Brain pericyte (primary cell): Measurements from ENCODE around the gene MFAP2.

Experiments used
- DNase-seq: peaks from one replicate; pipeline ENCODE4 v3.0.0-alpha.2; 2012; ENCODE audit warnings: low read depth, low spot score

MFAP2 gene

DNA sequence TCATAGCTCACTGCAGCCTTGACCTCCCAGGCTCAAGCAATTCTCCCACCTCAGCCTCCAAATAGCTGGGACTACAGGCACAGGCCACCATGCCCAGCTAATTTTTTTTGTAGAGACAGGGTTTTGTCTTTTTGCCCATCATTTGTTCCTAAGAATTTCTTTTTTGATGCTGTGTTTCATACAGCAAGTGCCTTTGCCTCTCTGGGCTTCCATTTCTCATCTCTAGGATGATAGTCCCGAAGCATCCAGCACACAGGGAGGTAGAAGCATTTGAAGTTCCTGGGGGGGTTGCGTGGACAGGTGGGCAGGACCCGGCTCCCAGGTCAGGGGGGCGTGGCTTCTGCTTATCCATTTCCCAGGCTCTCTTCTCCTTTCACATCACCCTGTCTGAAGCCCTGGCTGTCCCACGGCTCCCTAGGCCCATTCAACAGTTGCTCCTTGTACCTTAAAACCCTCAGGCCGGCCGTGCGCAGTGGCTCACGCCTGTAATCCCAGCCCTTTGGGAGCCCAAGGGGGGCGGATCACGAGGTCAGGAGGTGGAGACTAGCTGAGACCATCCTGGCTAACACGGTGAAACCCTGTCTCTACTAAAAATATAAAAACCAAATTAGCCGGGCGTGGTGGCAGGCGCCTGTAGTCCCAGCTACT lies 27.9 kb upstream of the MFAP2 start:
- DNase-seq, result no peak

DNA sequence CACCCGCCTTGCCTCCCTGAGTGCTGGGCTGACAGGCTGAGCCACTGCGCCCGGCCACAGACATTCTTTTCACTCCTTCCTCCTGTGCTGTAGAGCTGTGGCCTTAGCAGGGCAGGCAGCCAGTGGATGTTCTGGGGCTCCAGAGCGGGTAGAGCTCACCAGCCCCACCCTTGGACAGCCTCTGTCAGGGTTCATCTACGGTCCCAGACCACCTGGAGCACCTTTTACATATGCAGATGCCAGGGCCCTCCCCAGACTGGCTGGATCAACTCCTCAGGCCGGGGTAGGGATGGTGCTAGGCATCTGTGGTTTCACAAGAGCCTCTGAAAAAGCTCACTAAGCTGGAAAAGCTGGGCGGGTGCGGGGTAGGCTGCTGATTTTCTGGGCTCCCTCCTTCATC lies 26.7 kb upstream of the MFAP2 start:
- no peak for DNase-seq

DNA sequence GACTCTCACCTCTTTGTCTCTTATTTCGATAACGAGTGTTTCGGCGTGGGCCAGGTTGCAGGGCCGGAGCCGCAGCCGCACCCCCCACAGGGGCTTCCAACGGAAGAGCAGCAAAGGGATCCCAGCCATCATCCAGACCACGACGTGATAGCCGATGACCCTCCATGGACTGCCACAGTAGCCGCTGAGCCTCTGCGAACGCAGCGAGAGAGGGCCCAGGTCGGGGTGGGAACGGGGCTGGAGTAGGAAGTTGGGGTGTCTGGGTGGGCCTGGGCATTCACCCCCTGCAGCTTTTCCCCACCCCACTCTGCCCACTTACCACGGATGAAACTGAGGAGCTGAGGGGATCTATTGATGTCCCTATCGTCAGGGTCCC lies 24.9 kb upstream of the MFAP2 start:
- DNase-seq, result no peak

DNA sequence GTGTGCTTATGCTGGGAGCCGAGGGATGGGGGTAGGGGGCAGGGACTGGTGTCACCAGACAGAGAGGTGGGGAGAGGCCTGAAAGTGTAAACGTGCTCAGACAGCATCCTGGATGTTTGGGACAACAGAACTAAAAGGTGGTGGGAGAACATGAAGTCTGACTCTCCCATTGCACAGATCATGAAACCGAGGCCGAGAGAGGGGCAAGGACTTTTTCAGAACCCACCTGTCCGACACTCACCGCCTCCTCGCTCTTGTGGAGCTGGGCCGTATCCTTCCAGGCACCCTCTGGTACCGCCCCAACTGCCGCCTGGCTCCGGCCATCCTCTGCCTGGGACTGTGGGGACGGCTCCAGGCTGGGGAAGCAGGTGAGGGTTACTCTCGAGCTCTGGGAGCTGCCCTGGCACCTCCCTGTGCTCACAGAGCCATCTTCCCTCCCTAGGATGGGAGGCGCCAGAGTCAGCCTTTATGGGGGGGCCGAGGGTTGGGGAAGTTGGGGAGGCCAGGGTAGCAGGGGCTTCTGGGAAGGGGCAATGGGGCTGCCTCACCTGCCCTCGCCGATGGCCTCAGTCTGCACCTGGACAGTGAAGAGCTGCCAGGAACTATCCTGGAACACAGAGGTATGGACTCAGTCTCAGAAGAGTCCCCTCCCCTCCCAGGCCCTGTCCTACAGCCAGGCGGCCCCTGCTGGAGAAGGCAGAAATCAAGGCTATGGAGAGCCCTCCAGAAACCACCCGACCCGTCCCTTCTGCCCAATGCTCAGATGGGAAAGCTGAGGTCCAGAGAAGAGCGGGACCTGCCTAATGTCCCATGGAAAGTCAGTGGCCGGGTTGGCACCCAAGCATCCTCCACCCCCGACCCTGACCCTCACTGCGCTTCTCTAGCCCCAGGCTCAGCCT lies 24.3 kb upstream of the MFAP2 start:
- no peak for DNase-seq

GRCh38 chr1:17002524-17002902 lies 22.1 kb upstream of the MFAP2 start:
- no peak for DNase-seq

- no peak for DNase-seq
These were observed 21.5 kb upstream of the MFAP2 start for GRCh38 chr1:17001760-17002523.

DNA sequence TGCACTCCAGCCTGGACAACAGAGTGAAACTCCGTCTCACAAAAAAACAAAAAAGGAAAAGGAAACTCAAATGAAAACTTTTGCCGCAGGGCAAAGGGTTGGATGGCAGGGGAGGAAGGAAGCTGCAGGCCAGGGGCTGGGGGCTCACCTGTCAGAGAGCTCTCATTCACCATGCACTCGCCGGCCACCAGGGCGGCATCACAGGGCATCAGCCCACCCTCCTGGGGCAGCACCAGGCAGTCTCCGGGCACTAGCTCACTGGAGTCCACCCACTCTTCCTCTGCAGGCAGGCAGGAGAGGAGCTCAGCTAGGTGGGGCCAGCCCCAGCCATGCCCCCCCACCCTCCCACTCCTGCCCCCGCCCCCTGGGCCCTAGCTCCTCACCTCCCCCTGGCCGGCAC lies 19.4 kb upstream of the MFAP2 start:
- DNase-seq, result no peak

GRCh38 chr1:16998589-16998988 lies 18.2 kb upstream of the MFAP2 start:
- DNase-seq, result no peak

DNA sequence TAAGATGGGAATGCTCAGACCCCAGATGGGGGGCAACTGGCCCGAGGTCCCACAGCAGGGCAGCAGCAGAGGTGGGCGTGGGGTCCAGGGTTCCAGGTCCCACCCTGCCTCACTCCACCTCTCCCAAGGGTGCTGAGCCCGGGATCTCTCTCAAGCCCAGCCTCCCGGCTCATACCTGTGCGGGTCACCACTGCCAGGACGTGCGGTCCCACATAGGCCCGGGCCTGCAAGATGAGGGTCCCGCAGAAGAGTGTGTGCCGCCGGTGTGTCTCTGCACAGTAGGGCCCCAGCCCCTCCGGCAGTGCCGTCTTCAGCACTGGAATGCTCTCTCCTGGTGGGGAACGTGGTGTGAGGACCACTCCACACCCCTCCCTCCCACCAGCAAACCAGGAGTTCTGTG lies 16.4 kb upstream of the MFAP2 start:
- no peak for DNase-seq

DNA sequence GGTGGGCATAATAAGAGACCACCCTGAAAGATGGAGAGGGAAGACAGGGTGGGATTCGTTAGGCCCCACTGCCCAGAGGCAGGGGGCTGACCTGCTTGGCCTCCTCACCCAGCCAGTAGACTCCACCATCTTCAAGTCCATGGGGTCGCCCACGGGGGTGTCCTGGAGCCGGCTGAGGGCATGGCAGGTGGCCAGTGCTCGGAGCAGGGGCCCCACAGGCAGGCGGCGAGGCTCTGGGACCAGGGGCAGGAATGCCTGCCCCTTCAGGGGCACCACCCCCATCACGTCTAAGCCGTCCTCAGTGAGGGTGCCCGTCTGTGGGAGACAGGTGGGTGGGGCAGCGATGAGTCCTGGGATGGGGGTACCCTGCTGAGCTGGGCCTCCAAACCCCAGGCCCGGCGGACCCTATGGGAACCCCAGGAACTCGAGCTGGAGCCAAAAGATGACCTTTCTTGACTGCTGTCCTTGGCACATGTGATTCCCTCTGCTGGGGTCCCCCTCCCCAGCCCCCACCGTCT lies 13.2 kb upstream of the MFAP2 start:
- DNase-seq, result no peak

DNA sequence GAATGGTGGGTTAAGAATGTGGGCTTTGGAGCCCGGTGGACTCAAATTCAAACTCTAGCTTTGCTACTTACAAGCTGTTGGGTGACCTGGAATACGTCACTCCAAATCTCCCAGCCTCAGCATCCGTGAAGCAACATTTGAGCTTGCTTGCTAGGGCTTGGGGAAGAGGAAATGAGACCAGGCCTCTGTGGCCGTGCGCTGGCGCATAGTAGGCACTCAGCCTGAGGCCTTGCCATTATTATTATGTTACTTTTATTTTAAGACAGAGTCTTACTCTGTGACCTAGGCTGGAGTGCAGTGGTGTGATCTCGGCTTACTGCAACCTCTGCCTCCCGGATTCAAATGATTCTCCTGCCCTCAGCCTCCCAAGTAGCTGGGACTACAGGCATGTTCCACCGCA lies 12.3 kb upstream of the MFAP2 start:
- no peak for DNase-seq

DNA sequence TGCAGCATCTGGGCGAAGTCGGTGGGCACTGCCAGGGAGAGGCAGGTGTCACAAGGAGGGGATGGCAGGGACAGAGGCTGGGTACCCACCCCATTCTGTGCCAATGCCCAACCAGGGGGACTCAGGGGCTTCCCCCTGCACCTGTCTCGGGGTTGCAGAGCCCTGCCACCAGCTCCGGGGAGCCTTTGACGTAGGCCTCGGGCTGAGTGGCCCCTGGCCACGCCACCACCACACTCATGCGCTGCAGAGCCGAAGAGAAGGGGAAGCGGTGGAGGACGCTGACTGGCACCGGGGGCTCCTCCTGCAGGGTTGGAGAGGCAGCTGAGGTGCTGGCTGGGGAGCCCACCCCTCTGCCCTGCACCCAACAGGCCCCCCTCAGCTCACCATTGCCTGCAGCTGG lies 11.7 kb upstream of the MFAP2 start:
- no peak for DNase-seq

DNA sequence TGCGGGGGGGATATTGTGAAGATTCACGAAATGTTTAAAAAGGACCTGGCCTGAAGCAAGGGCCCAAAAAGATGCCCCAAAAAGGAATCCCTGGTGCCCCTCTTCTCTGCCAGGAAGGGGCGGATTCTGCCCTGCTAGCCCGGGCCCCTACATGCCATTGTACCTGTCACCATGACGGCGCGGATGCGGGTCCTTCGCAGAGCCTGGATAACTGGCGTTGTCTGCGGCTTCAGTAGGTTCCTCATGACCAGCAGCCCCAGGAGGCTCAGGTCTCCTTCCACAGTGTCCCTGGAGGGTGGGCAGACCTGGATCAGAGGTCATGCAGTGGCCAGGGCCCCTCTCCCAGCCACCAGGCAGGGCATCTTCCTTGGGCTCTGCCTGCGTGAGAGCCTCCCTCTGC lies 11.2 kb upstream of the MFAP2 start:
- DNase-seq, result no peak

GRCh38 chr1:16989676-16990391 lies 9.4 kb upstream of the MFAP2 start:
- no peak for DNase-seq

DNA sequence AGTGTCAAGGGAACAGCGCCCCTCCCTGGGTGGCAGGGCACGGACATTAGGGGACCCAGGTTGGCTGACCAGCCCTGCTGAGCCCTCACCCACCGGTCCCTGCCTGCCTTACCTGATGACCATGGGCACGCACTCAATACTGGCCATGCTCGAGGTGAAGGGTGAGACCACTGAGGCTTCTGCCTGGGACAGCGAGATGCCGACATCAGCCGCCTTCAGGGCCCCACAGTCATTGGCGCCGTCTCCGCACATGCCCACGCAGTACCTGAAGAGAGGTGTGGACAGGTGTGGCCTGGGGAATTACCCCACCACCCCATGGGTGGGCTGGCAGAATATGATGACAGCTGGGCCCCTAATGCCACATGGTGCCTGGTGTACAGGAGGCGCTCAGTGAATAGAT lies 7.8 kb upstream of the MFAP2 start:
- DNase-seq, result no peak

- no peak for DNase-seq
These were observed 6.5 kb upstream of the MFAP2 start for GRCh38 chr1:16986962-16987361.

DNA sequence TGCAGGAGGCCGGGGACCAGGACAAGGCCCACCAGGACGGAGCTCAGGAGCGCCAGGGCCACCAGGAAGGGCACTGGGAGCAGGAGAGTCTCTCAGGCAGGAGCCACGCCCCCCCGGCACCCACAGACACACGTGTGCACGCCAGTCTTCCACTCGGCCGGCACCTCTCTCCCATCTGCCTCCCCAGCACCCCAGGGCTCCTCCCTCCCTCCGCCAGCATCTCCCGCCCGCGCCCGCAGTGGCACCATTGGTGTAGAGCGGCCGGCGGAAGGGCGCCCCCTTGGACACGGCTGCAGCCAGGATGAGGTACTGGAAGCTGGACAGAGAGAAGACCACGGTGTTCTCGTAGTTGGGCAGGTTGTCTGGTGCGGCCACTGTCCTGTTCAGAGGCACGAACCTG lies 6.1 kb upstream of the MFAP2 start:
- DNase-seq, result no peak

DNA sequence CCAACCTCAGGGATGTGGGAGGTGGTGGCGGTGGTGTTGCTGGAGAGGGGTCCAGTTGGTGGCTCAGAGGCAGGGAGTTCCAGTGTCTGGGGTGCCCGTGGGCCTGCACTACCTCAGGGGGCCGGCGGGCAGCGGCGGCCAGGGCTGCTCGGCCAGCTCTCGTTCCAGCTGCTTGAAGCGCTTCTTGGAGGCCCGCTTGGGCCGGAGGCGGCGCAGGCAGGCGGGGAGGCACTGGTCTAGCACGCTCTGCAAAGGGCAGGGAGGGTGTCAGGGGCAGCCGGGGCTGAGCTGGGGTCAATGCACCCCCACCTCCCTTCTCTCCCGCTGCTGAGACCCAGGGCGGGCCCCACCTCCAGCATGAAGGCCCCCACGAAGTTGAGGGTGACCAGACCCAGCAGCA lies 5.7 kb upstream of the MFAP2 start:
- DNase-seq, result no peak

DNA sequence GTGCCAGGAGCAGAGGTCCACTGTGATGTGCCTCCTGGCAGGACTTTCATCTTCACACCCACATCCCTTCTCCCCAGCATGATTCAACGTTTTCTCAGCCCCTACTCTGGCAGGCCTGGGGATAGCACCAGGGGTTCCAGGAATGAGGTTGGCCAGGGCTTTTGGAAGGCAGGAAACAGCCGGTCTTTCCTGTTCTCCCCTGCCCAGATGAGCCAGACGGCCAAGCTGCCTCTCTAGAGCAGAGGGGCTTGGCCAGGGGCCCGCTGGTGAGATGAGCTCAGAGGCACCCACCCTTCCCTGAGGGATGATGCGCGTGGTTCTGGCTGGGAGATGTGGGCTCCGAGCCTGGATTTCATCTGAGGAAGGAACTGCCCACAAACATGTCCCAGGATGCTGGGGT lies 4.3 kb upstream of the MFAP2 start:
- peak; percentile 63 for DNase-seq

DNA sequence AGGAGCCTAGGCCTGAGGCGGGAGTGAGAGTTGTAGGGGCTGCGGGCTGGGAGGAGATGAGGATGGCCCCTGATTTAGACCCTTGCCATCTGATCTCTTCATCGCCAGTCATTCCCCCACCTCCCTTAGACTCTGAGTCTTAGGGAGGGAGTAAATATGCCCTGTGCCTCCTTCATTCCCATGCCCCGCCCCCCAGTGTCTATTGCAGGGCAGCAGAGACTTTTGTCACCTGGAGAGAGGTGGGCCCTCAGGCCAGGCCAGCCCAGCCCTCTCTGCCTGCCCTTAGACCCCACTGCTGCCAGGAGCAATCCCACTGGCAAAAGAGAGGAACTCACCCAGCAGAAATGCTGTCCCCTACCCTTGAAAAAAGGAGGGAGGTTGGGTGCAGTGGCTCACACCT lies 3.2 kb upstream of the MFAP2 start:
- no peak for DNase-seq

DNA sequence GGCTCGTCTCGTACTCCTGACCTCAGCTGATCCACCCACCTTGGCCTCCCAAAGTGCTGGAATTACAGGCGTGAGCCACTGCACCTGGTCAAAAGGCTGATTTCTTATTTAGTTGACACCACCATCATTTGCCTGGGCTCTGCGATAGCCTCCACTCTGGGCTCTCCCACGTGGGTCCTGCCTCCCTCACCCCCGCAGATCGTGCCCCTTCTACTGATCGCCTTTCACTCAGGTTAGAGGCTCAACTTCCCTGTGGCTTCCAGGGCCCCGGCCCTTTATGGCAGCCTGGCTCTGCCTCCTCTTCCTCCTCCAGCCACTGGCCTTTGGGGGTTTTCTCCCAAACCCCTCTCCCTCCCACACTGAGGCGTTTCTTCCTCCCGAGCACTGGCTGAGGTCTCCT lies 2.5 kb upstream of the MFAP2 start:
- DNase-seq, result no peak
